A549 (cell line): ENCODE data around the gene ZC3H12C. TPM values are rescaled to one million over a fixed set of nuclear protein-coding genes. Genes with fewer than 3 reads are reported as not detected.
A peak's percentile ranks its signal among the peaks of the same experiment; 100 is the strongest.

Source experiments
- ATAC-seq, 2 experiments: fragments of 200-7000 bp in 1 of 2; fragments of >200 bp in 1 of 2; cut with Nextera tagmentation in 1 of 2; cut with Tn5 transposase in 1 of 2; 3 replicates each; pipeline versions ENCODE4 v1.8.0 to v1.9.1; 2018 to 2020; ENCODE audit warnings: mild to moderate bottlenecking in 1 of 2, moderate library complexity in 1 of 2
- CTCF ChIA-PET: fragments of 300-600 bp; sonication (Branson Sonifier 250); formaldehyde crosslinking; extraction: SDS; loops from one replicate; lab custom pipeline; 2021; ENCODE audit warnings: antibody characterized with exemption, inconsistent platforms; lab: Yijun Ruan, JAX
- POLR2A ChIA-PET: fragments of 350-600 bp; formaldehyde crosslinking; extraction: SDS; loops from one replicate; lab custom pipeline; 2021; ENCODE audit warnings: antibody characterized with exemption, inconsistent platforms; lab: Yijun Ruan, JAX
- DNase-seq, 2 experiments: peaks; one replicate each; pipeline versions ENCODE4 v3.0.0 to v3.0.0-alpha.2; 2011 to 2016; ENCODE audit warnings: low read depth in 1 of 2, low spot score in 1 of 2
- FAIRE-seq: peaks from 2 replicates; lab custom pipeline; 2011; peaks lifted over from hg19 to GRCh38; lab: Jason Lieb, UNC
- H3K27ac ChIP-seq, 2 experiments: fragments of >200 bp; sonication (Bioruptor Twin); formaldehyde crosslinking; 3 replicates each; pipeline ENCODE4 v1.5.1; 2016 to 2017
- H3K4me1 ChIP-seq: fragments of >200 bp; sonication (Bioruptor Twin); formaldehyde crosslinking; 3 replicates; pipeline ENCODE4 v1.6.1; 2016
- H3K4me2 ChIP-seq: fragments of >200 bp; sonication (Bioruptor Twin); formaldehyde crosslinking; 3 replicates; pipeline ENCODE4 v1.6.1; 2016
- H3K4me3 ChIP-seq: fragments of >200 bp; sonication (Bioruptor Twin); formaldehyde crosslinking; 3 replicates; pipeline ENCODE4 v1.5.1; 2016
- H3K9me3 ChIP-seq: fragments of >200 bp; sonication (Bioruptor Twin); formaldehyde crosslinking; 3 replicates; pipeline ENCODE4 v1.6.1; 2016
- ATOH8 ChIP-seq: fragments of 250-450 bp; sonication (Bioruptor Pico); IDR thresholded peaks from 2 replicates; pipeline ENCODE4 v1.5.0; 2020; ENCODE audit warnings: low read depth, mild to moderate bottlenecking, moderate library complexity
- BCL3 ChIP-seq: fragments of >200 bp; sonication (Bioruptor Twin); formaldehyde crosslinking; IDR thresholded peaks from 3 replicates; pipeline ENCODE4 v1.6.1; 2016
- BHLHE40 ChIP-seq: IDR thresholded peaks from 2 replicates; pipeline ENCODE4 v1.6.1; 2012; ENCODE audit warnings: low read depth, low read length, inconsistent platforms
- E2F6 ChIP-seq: IDR thresholded peaks from 2 replicates; pipeline ENCODE4 v1.6.1; 2012; ENCODE audit warnings: low read depth, borderline replicate concordance
- EP300 ChIP-seq, 2 experiments: fragments of >200 bp; sonication (Bioruptor Twin); formaldehyde crosslinking; IDR thresholded peaks; 2 replicates in 1 of 2; 3 replicates in 1 of 2; pipeline ENCODE4 v1.6.1; 2016 to 2017
- ESRRA ChIP-seq: fragments of 150-350 bp; IDR thresholded peaks from 2 replicates; pipeline ENCODE4 v1.6.1; 2014; ENCODE audit warnings: mild to moderate bottlenecking, low read length, borderline replicate concordance
- HEYL ChIP-seq: fragments of 250-450 bp; sonication (Bioruptor Pico); IDR thresholded peaks from 2 replicates; pipeline ENCODE4 v1.8.0; 2021; ENCODE audit warnings: mild to moderate bottlenecking, moderate library complexity
- MYC ChIP-seq: IDR thresholded peaks from 2 replicates; pipeline ENCODE4 v1.6.1; 2012; ENCODE audit warnings: mild to moderate bottlenecking, inconsistent platforms, low read length, improper control_type of control experiment, borderline replicate concordance
- NPAS2 ChIP-seq: fragments of 250-450 bp; sonication (Bioruptor Pico); IDR thresholded peaks from 2 replicates; pipeline ENCODE4 v1.8.0; 2022; ENCODE audit warnings: mild to moderate bottlenecking, moderate library complexity, borderline replicate concordance
- NR3C1 ChIP-seq: fragments of >200 bp; sonication (Bioruptor Twin); formaldehyde crosslinking; IDR thresholded peaks from 3 replicates; pipeline ENCODE4 v1.6.1; 2017
- PBX3 ChIP-seq: IDR thresholded peaks from 2 replicates; pipeline ENCODE4 v1.6.1; 2012
- PHF8 ChIP-seq: fragments of 200-600 bp; sonication (generic); IDR thresholded peaks from 2 replicates; pipeline ENCODE4 v1.6.1; 2016; ENCODE audit warnings: low read depth, mild to moderate bottlenecking, antibody characterized with exemption, moderate library complexity, borderline replicate concordance
- RCOR1 ChIP-seq: fragments of 150-350 bp; IDR thresholded peaks from 2 replicates; pipeline ENCODE4 v1.6.1; 2014; ENCODE audit warnings: antibody characterized with exemption, low read length, low read depth
- SREBF2 ChIP-seq: fragments of 450-650 bp; IDR thresholded peaks from 2 replicates; pipeline ENCODE4 v1.6.1; 2014; ENCODE audit warnings: mild to moderate bottlenecking, moderate library complexity
- ZC3H11A ChIP-seq: fragments of 450-650 bp; IDR thresholded peaks from 2 replicates; pipeline ENCODE4 v1.6.1; 2014; ENCODE audit warnings: antibody characterized with exemption, mild to moderate bottlenecking
- ZSCAN20 ChIP-seq: fragments of 250-450 bp; sonication (Bioruptor Pico); IDR thresholded peaks from 2 replicates; pipeline ENCODE4 v1.8.0; 2022; ENCODE audit warnings: mild to moderate bottlenecking, moderate library complexity
- WGBS: methylation state at CpG from one replicate; pipeline ENCODE4 v1.1.6; 2017; ENCODE audit errors: missing lambda C conversion rate; 5-methylcytosine and 5-hydroxymethylcytosine counted together
- polyA plus RNA-seq, 4 experiments: library from polyadenylated mRNA; depleted of rRNA in 3 of 4; stranded (reverse); fragments of >200 nt; fragmentation: RNase III in 1 of 4; extraction: RNeasy Plus Mini Kit Qiagen cat#74134 plus additional on column Dnase treatment in 1 of 4; gene quantifications; 2 replicates in 3 of 4; 3 replicates in 1 of 4; pipeline ENCODE4 v1.2.3, GENCODE V29; 2011 to 2017

ZC3H12C gene
- polyA plus RNA-seq, 2 of the 4 experiments (the other 2 are of a cell fraction): 3.1 to 12.4 TPM

- TF ChIP-seq ZSCAN20 (CRISPR knock-in tag): no peak
- no peak for TF ChIP-seq HEYL
Observed at GRCh38 chr11:110134110-110134509, 40.9 kb downstream of the ZC3H12C start (continued).

- Histone ChIP-seq H3K4me3 (no peak overlapping the region), H3K9me3 (no peaks in the 10 kb centered on the region), H3K27ac (no peak overlapping the region), H3K4me1 (peaks cover 1% of the 10 kb centered on the region; the same call in 2 of the 3 replicates), H3K4me2 (no peak overlapping the region)
- no peak for ATAC-seq
- ChIA-PET CTCF (interaction anchor here (0.8 to 1.1 kb wide), 2 partner anchors 30 to 293 kb away, joined by 3 read pairs; no protein-coding TSS in a partner anchor), POLR2A (no interaction called here)
- TF ChIP-seq NPAS2 (CRISPR knock-in tag) (no peak), MYC (no peak), EP300 (IDR thresholded peaks at IDR 0.05) (no peak), ESRRA (no peak), E2F6 (no peak), PHF8 (no peak), PBX3 (no peak), RCOR1 (no peak)
- no peak for FAIRE-seq
- DNase-seq: no peak
Observed at GRCh38 chr11:110141812-110142211, 48.6 kb downstream of the ZC3H12C start.

GRCh38 chr11:110147962-110148709 is 54.9 kb downstream of the ZC3H12C start:
- 16% methylated on average over 3 of the region's 3 CpGs for WGBS
- FAIRE-seq (no peak), DNase-seq (peak; percentile 29 to 51), ATAC-seq (peak; percentile 67 to 78; a peak in 5 of 6 replicates)
- TF ChIP-seq ZSCAN20 (CRISPR knock-in tag) (no peak), SREBF2 (no peak), BCL3 (no peak), BHLHE40 (no peak), ZC3H11A (no peak), ATOH8 (no peak), NR3C1 (no peak), NPAS2 (CRISPR knock-in tag) (no peak)
- no peak overlapping the region for H3K4me3 ChIP-seq
- POLR2A ChIA-PET: interaction anchor here (0.9 kb wide), 1 partner anchor 56 kb away, joined by 4 read pairs; no protein-coding TSS in a partner anchor
- peak overlapping the region; percentile 67 to 87 for H3K27ac ChIP-seq
- H3K4me1 ChIP-seq: peaks cover 55% of the 10 kb centered on the region
- no peaks in the 10 kb centered on the region for H3K9me3 ChIP-seq
- CTCF ChIA-PET: no interaction called here
- H3K4me2 ChIP-seq: peak overlapping the region; percentile 66
